Muscle layer of colon (tissue), 2 donors: ENCODE data around the gene SNX22.
"Not testable (repeated sequence)": the region's sequence is repeated elsewhere in the genome, so short reads cannot be mapped to it uniquely, and the experiment has no call there.

Source experiments
- H3K27ac ChIP-seq: one replicate; pipeline ENCODE4 v1.7.0; 2013; ENCODE audit warnings: low read depth, mild to moderate bottlenecking, low read length, moderate library complexity
- H3K27me3 ChIP-seq, 2 donors: one replicate each; pipeline ENCODE4 v1.7.0; 2013; ENCODE audit warnings: low read length in 2 of 2, mild to moderate bottlenecking in 2 of 2; ENCODE audit not compliant: insufficient read depth in 2 of 2, control insufficient read depth in 1 of 2
- H3K36me3 ChIP-seq: one replicate; pipeline ENCODE4 v1.7.0; 2013; ENCODE audit warnings: mild to moderate bottlenecking, low read length; ENCODE audit not compliant: insufficient read depth
- H3K4me1 ChIP-seq: one replicate; pipeline ENCODE4 v1.7.0; 2013; ENCODE audit warnings: mild to moderate bottlenecking, low read length; ENCODE audit not compliant: insufficient read depth
- H3K4me3 ChIP-seq, 2 donors: one replicate each; pipeline ENCODE4 v1.7.0; 2013; ENCODE audit warnings: low read length in 2 of 2, low read depth in 1 of 2, mild to moderate bottlenecking in 1 of 2, moderate library complexity in 1 of 2
- H3K9ac ChIP-seq: one replicate; pipeline ENCODE4 v1.7.0; 2013; ENCODE audit warnings: low read length
- H3K9me3 ChIP-seq: one replicate; pipeline ENCODE4 v1.7.0; 2013; ENCODE audit warnings: mild to moderate bottlenecking, low read length
- donor health status: abdominal sarcoma.
- donor health status: Adenocarcinoma of cecum.

Gene SNX22

DNA sequence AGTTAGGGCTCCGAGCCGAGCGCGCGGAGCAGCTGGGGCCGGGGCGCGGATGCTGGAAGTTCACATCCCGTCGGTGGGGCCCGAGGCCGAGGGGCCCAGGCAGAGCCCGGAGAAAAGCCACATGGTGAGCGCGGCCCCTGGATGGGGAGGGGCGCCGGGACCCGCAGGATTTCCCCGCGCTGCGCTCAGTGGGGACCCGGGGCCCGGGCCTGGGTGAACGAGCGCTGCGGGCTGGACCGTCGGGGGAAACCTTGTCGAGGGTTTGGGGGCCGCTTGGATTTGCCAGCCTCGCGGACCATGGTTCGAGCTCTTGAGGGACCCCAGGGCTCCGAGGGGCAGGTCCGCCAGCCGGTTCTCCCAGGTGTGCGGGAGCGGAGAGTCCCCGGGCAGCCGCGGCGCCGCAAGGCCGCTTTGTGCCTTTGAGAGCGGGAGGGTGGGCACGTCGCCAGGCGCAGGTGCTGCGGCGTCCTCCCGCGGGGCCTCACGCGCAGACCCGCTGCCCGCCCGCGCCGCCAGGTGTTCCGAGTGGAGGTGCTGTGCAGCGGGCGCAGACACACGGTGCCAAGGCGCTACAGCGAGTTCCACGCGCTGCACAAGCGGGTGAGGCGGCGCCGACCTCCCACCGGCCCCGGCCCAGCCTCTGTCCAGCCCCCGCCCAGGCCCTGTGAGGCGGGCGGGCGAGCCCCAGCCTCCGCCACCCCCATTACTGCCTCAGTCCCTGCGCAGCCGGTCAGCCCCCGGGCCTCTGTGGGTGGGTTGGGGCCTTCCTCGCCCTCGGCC, at the start of gene SNX22:
TSS of gene SNX22 (plus strand) at position 5 of the 780 bp plus-strand sequence. CDS start at position 50, 45 bp downstream.
- peaks cover 17% of the 10 kb centered on the region for H3K4me1 ChIP-seq
- H3K9me3 ChIP-seq: no peaks in the 10 kb centered on the region
- H3K36me3 ChIP-seq: peaks cover 27% of the 10 kb centered on the region

DNA sequence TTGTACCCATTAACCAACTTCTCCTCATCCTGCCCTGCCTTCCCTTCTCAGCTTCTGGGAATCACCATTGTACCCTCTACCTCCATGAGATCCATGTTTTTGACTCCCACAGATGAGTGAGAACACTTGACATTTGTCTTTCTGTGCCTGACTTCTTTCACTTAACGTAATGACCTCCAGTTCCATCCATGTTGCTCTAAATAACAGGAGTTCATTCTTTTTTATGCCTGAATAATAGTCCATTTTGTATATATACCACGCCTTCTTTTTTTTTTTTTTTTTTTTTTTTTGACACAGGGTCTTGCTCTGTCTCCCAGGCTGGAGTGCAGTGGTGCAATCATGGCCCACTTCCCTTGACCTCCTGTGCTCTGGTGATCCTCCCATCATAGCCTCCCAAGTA, 49.0 kb upstream of the SNX22 start:
- Histone ChIP-seq H3K36me3 (peaks cover 4% of the 10 kb centered on the region), H3K4me3 (no peak overlapping the region), H3K9ac (no peak overlapping the region), H3K4me1 (peaks cover 15% of the 10 kb centered on the region), H3K9me3 (no peaks in the 10 kb centered on the region), H3K27ac (no peak overlapping the region), H3K27me3 (no peaks in the 10 kb centered on the region)

More for the DNA sequence above, at the start of gene SNX22:
- Histone ChIP-seq H3K27me3 (peaks cover 14 to 24% of the 10 kb centered on the region in 2 donors), H3K4me3 (peak within 1 kb of the TSS in 1 of 2 donors; percentile 27), H3K9ac (no peak within 1 kb of the TSS), H3K27ac (no peak within 1 kb of the TSS)

DNA sequence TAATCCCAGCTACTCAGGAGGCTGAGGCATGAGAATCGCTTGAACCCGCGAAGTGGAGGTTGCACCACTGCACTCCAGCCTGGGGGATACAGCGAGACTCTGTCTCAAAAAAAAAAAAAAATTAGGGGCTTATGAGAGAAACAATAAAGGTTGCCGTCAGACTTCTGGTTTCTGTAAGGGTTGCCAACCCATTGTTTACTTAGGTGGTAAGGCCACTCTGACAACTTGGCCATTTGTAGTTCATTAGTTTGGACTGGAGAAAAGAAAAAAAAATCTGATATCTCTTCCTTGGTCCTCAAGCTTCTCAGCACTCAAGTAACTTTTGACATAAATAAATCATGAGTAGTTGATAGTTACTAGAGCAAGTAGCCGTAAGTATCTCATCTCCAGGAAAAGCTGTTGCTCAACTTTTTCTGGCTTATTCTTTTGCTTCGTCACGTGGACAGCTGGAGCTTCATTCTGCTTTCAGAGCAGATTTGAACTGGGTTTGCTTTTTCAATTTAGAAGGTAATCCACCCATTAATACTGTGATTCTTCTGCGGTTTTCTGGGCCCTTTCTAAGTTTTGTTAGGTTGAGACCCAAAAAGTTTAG, 46.3 kb upstream of the SNX22 start:
- H3K27me3 ChIP-seq: no peaks in the 10 kb centered on the region
- H3K4me1 ChIP-seq: peaks cover 9% of the 10 kb centered on the region
- H3K9ac ChIP-seq: no peak overlapping the region
- no peaks in the 10 kb centered on the region for H3K9me3 ChIP-seq
- no peak overlapping the region for H3K27ac ChIP-seq
- no peak overlapping the region for H3K4me3 ChIP-seq
- H3K36me3 ChIP-seq: no peaks in the 10 kb centered on the region

DNA sequence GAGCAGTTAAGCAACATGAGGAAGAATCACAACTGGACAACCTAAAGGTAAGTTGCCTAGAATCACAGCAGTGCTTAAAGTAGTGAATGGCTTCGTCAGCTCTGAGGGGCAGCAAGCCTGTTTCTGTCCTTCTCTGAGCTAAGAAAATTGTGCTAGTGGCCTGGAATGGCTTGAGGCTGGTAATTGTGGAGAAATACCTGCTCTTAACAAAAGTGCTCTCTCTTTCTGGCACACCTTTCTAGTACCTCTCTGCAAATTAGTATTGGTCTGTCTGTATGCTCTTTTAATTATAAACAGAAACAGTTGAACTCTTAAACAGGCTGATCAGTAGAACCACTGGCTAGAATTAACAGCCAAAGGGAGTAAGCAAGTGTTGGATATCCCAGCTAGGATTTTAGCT, 44.2 kb upstream of the SNX22 start:
- Histone ChIP-seq H3K27ac (no peak overlapping the region), H3K9ac (no peak overlapping the region), H3K27me3 (no peaks in the 10 kb centered on the region), H3K9me3 (no peaks in the 10 kb centered on the region), H3K36me3 (peaks cover under 1% of the 10 kb centered on the region), H3K4me3 (no peak overlapping the region), H3K4me1 (peaks cover 19% of the 10 kb centered on the region)

DNA sequence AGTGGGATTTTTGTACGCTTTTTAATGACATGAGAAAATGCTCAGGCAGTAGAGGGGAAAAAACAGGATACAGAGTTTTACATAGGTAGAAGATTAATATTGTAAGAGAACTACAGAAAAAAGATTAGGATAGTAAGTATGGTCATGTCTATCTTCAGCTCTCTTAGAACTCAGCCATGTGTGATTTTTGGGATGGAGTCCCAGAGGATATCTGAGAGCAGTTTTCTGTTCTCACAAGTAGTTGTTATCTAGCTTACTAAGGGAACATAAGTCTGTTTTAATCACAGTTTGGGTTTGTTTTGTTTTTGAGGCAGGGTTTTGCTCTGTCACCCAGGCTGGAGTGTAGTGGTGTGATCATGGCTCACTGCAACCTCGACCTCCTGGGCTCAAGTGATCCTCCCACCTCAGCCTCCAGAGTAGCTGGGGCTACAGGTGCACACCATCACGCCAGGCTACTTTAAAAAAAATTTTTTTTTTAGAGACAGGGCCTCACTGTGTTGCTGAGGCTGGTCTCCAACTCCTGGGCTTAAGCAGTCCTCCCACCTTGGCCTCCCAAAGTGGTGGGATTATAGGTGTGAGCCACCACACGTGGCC, 41.3 kb upstream of the SNX22 start:
- Histone ChIP-seq H3K4me1 (peaks cover 20% of the 10 kb centered on the region), H3K36me3 (peaks cover 21% of the 10 kb centered on the region)
- not testable (repeated sequence) for H3K9ac ChIP-seq, H3K4me3 ChIP-seq, H3K27ac ChIP-seq, H3K27me3 ChIP-seq, H3K9me3 ChIP-seq

DNA sequence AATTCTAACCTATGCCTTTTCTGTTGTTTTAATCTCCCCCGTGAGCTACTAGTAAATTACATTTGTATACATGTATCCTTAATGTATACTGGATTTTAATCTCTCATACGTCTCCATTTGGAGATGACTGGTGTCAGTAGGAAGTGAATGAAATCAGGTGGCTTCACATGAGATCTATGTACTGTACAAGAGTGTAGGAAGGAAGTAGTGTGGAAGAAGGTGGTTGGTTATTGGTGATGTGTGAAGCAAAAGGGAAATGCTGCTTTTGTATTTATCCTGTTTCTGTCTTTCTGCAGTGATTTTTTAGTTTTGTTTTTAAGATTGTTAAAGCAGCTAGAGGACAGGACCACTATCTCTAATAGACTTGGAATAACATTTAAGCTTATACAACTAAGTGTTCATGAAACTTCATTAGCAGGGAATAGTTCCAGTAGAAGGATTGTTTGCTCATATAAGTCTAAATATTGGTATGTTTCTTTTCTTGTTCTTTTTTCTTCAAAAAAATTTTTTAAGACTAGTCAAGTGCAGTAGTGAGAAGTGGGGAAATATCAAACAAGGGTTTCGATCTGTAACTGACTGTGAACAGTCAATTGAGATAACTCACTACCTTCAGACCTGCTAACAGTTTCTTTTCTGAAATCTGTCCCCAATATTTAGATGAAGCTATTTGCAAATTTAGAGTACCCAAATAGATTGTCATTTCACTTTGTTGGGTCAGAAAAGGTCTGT, 40.4 kb upstream of the SNX22 start:
- no peak overlapping the region for H3K9ac ChIP-seq
- H3K27me3 ChIP-seq: no peaks in the 10 kb centered on the region
- H3K9me3 ChIP-seq: no peaks in the 10 kb centered on the region
- no peak overlapping the region for H3K27ac ChIP-seq
- no peak overlapping the region for H3K4me3 ChIP-seq
- peaks cover 16% of the 10 kb centered on the region for H3K4me1 ChIP-seq
- peaks cover 30% of the 10 kb centered on the region for H3K36me3 ChIP-seq

DNA sequence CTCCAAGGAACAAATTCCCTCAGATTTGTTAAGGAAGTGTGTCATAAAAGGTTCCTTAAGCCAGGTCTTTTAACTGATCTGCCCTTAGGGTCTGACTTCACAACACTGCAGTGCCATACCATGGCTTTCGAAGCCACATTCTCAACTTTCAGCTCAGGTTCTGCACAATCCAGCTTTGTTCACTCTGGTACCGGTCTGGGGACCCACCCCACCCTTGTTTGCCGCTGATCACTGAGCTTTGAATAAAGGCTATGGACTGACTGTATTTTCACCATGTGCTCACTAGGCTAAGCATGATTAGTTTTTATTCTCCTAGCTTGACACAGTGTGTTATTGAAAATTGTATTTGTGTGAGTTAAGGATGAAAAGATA, 39.9 kb upstream of the SNX22 start:
- Histone ChIP-seq H3K9ac (no peak overlapping the region), H3K27ac (no peak overlapping the region), H3K9me3 (no peaks in the 10 kb centered on the region), H3K4me1 (peaks cover 11% of the 10 kb centered on the region), H3K27me3 (no peaks in the 10 kb centered on the region), H3K4me3 (no peak overlapping the region), H3K36me3 (peaks cover 34% of the 10 kb centered on the region)

DNA sequence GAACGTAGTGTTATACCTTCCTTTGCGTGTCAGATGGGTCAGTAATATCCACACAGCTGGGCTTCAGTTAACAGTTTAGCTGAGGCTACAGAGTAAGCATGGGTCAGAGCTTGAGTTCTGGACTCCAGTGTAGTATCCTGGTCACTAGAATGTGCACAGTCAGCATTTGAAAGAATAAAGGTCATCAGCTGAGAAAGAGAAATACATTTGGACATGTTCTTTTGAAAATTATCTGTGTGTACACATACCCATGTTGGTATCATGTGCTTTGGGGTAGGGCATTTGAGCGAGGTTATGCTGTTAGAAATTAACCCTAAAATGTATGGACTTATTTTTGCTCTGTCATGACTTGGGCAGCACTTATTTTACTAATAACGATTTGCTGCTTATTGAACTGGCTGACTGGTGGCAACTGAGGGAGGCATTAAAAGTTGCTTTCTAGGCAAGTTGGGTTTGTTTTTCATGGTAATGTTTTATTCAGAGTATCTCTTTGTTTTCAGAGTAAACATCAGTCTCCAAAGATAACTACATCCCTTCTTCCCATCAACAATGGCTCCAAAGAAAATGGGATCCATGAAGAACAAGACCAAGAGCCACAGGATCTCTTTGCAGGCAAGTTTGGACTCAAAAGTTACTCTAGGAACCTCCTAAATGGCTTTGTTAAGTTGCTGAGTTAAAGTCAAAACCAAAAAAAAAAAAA, 39.3 kb upstream of the SNX22 start:
- Histone ChIP-seq H3K36me3 (peaks cover 34% of the 10 kb centered on the region), H3K9ac (no peak overlapping the region), H3K4me3 (no peak overlapping the region), H3K4me1 (peaks cover 11% of the 10 kb centered on the region), H3K27me3 (no peaks in the 10 kb centered on the region), H3K27ac (no peak overlapping the region), H3K9me3 (no peaks in the 10 kb centered on the region)

DNA sequence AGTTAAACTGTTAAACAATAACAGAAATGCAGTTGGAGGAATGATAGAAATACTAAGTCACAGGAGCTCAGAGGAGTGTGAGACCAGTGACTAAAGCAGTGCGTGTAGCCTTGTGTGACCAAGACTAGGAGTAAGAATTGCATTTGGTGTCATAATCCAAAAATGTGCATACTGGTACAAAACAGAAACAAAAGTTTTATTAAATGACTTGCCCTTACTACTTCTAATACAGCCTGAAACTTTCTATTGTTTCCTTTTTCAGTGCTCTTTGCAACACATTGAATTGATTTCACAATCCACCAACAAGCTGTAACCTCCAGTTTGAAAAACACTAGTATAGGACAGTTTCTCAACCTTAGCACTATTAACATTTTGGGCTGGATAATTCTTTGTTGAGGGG, 38.6 kb upstream of the SNX22 start:
- Histone ChIP-seq H3K36me3 (peaks cover 40% of the 10 kb centered on the region), H3K9me3 (no peaks in the 10 kb centered on the region), H3K4me1 (peaks cover 11% of the 10 kb centered on the region), H3K27ac (no peak overlapping the region), H3K9ac (no peak overlapping the region), H3K27me3 (no peaks in the 10 kb centered on the region), H3K4me3 (no peak overlapping the region)

DNA sequence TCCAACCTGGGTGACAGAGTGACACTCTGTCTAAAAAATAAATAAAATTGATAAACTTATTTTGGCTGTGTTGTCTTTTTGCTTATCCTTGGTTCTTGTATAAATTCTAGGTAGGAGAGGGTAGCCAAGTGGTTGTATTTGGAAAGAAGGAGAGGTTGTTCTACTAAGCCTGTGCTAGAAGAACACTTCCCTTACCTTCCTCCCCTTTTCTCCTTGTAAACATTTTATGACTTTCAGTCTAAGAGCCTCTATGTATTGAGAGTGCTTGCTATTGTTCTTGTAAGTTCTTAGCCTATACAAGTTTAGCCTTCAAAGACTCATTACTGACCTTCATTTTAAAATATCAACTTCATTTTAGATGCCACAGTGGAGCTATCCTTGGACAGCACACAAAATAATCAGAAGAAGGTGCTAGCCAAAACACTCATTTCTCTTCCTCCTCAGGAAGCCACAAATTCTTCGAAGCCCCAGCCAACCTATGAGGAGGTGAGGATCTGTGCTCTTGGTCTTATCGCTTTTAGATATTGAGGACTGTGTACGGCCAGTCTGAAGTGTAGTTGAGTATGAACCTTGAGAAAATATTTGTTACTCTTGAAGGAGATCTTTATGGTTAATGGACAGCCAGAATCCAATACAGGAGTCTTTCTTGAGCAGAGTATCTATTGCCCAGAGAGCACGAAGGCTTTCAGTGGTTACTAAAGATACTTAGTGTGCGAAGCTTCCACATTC, 33.6 kb upstream of the SNX22 start:
- no peak overlapping the region for H3K27ac ChIP-seq
- H3K4me3 ChIP-seq: no peak overlapping the region
- H3K4me1 ChIP-seq: no peaks in the 10 kb centered on the region
- H3K9ac ChIP-seq: no peak overlapping the region
- no peaks in the 10 kb centered on the region for H3K9me3 ChIP-seq
- no peaks in the 10 kb centered on the region for H3K27me3 ChIP-seq
- peaks cover 80% of the 10 kb centered on the region for H3K36me3 ChIP-seq
